Liver (tissue), 9 donors: Measurements from ENCODE around the gene CEP164. TPM values are rescaled to one million over a fixed set of nuclear protein-coding genes. Genes with fewer than 3 reads are reported as not detected.

Source experiments
- DNase-seq: peaks from one replicate; pipeline ENCODE4 v3.0.0-alpha.2; 2017; ENCODE audit warnings: low spot score
- H3K27ac ChIP-seq, 2 donors: one replicate each; pipeline ENCODE4 v1.7.0; 2013; ENCODE audit warnings: inconsistent platforms in 2 of 2, low read length in 2 of 2, control low read depth in 1 of 2, low read depth in 1 of 2, mild to moderate bottlenecking in 1 of 2
- H3K27me3 ChIP-seq, 4 donors: one replicate each; pipeline versions ENCODE4 v1.6.1 to v1.7.0; 2013; ENCODE audit warnings: low read length in 3 of 4, inconsistent platforms in 1 of 4, mild to moderate bottlenecking in 1 of 4, moderate library complexity in 1 of 4; ENCODE audit not compliant: control insufficient read depth in 4 of 4, insufficient read depth in 4 of 4
- H3K36me3 ChIP-seq, 4 donors: one replicate each; pipeline versions ENCODE4 v1.6.1 to v1.7.0; 2013; ENCODE audit warnings: low read length in 3 of 4, mild to moderate bottlenecking in 3 of 4, low read depth in 1 of 4, moderate library complexity in 1 of 4; ENCODE audit not compliant: control insufficient read depth in 4 of 4, insufficient read depth in 3 of 4
- H3K4me1 ChIP-seq, 4 donors: one replicate each; pipeline versions ENCODE4 v1.6.1 to v1.7.0; 2013; ENCODE audit warnings: low read length in 3 of 4, mild to moderate bottlenecking in 3 of 4, moderate library complexity in 1 of 4; ENCODE audit not compliant: control insufficient read depth in 4 of 4, insufficient read depth in 4 of 4
- H3K4me3 ChIP-seq, 3 donors: one replicate each; pipeline versions ENCODE4 v1.6.1 to v1.7.0; 2013; ENCODE audit warnings: low read length in 3 of 3, control low read depth in 1 of 3, low read depth in 1 of 3, mild to moderate bottlenecking in 1 of 3
- H3K9ac ChIP-seq, 2 donors: one replicate each; pipeline ENCODE4 v1.7.0; 2013; ENCODE audit warnings: low read length in 2 of 2, mild to moderate bottlenecking in 2 of 2, moderate library complexity in 2 of 2, control low read depth in 1 of 2, low read depth in 1 of 2
- H3K9me3 ChIP-seq, 4 donors: one replicate each; pipeline versions ENCODE4 v1.6.1 to v1.7.0; 2013; ENCODE audit warnings: low read length in 3 of 4; ENCODE audit not compliant: control insufficient read depth in 4 of 4
- EGR1 ChIP-seq, 2 donors: IDR thresholded peaks; 2 replicates each; pipeline ENCODE4 v1.6.1; 2016 to 2018; ENCODE audit warnings: antibody characterized with exemption in 2 of 2, low read depth in 2 of 2
- FOXA1 ChIP-seq: IDR thresholded peaks from 2 replicates; pipeline ENCODE4 v1.6.1; 2016; ENCODE audit warnings: antibody characterized with exemption
- FOXA2 ChIP-seq: IDR thresholded peaks from 2 replicates; pipeline ENCODE4 v1.6.1; 2016; ENCODE audit warnings: antibody characterized with exemption
- GABPA ChIP-seq, 2 donors: IDR thresholded peaks in 1 of 2; conservative IDR thresholded peaks in 1 of 2; 2 replicates each; pipeline ENCODE4 v1.6.1; 2016; ENCODE audit warnings: antibody characterized with exemption in 2 of 2, mild to moderate bottlenecking in 1 of 2, moderate library complexity in 1 of 2
- HNF4A ChIP-seq, 2 donors: conservative IDR thresholded peaks; 2 replicates each; pipeline ENCODE4 v1.6.1; 2016; ENCODE audit warnings: antibody characterized with exemption in 2 of 2, mild to moderate bottlenecking in 2 of 2
- JUND ChIP-seq, 2 donors: IDR thresholded peaks; 2 replicates each; pipeline ENCODE4 v1.6.1; 2016; ENCODE audit warnings: antibody characterized with exemption in 2 of 2
- MAX ChIP-seq: IDR thresholded peaks from 2 replicates; pipeline ENCODE4 v1.6.1; 2016; ENCODE audit warnings: antibody characterized with exemption
- NR2F2 ChIP-seq: IDR thresholded peaks from 2 replicates; pipeline ENCODE4 v1.6.1; 2016; ENCODE audit warnings: antibody characterized with exemption
- RAD21 ChIP-seq, 2 donors: IDR thresholded peaks; 2 replicates each; pipeline ENCODE4 v1.6.1; 2016; ENCODE audit warnings: antibody characterized with exemption in 2 of 2, mild to moderate bottlenecking in 2 of 2
- RXRA ChIP-seq, 2 donors: IDR thresholded peaks; 2 replicates each; pipeline ENCODE4 v1.6.1; 2017 to 2018; ENCODE audit warnings: antibody characterized with exemption in 2 of 2, mild to moderate bottlenecking in 1 of 2
- SP1 ChIP-seq: IDR thresholded peaks from 2 replicates; pipeline ENCODE4 v1.6.1; 2018; ENCODE audit warnings: antibody characterized with exemption, mild to moderate bottlenecking
- TAF1 ChIP-seq: conservative IDR thresholded peaks from 2 replicates; pipeline ENCODE4 v1.6.1; 2016; ENCODE audit warnings: antibody characterized with exemption, mild to moderate bottlenecking
- YY1 ChIP-seq: IDR thresholded peaks from 2 replicates; pipeline ENCODE4 v1.6.1; 2016; ENCODE audit warnings: antibody characterized with exemption, mild to moderate bottlenecking
- WGBS: extraction: QIAGEN DNeasy Blood & Tissue Kit; methylation state at CpG from one replicate; pipeline ENCODE4 v1.1.7; 2013; 5-methylcytosine and 5-hydroxymethylcytosine counted together
- polyA plus RNA-seq, 2 donors: library from polyadenylated mRNA; stranded (reverse) in 1 of 2; unstranded in 1 of 2; fragments of 200-250 nt in 1 of 2; fragments of >200 nt in 1 of 2; fragmentation: Nextera tagmentation in 1 of 2; extraction: Ambion mirVana in 1 of 2; gene quantifications; one replicate each; pipeline versions ENCODE4 v1.2.1 to v1.2.3, GENCODE V29; 2013 to 2015
- total RNA-seq, 2 donors: library from RNA; depleted of rRNA; stranded (reverse); fragments of >200 nt; gene quantifications; one replicate each; pipeline ENCODE4 v1.2.3, GENCODE V29; 2014
- TF ChIP-seq, protein P1 (sequence below): IDR thresholded peaks from 2 replicates; pipeline ENCODE4 v1.6.1; 2016; ENCODE audit warnings: antibody characterized with exemption
- TF ChIP-seq, protein P2 (sequence below): fragments of 150-350 bp; IDR thresholded peaks from 2 replicates; pipeline ENCODE4 v1.5.1; 2017; ENCODE audit warnings: improper control_type of control experiment, low read depth, low read length; ENCODE audit not compliant: missing input control
- TF ChIP-seq, protein P3 (sequence below): IDR thresholded peaks from 2 replicates; pipeline ENCODE4 v1.6.1; 2016; ENCODE audit warnings: antibody characterized with exemption, mild to moderate bottlenecking
- TF ChIP-seq, protein P4 (sequence below): IDR thresholded peaks from 2 replicates; pipeline ENCODE4 v1.6.1; 2016; ENCODE audit warnings: antibody characterized with exemption
- donor health status: healthy.
- donor health status: healthy.
- donor health status: healthy.
- donor health status: healthy.
- donor health status: healthy.

Gene CEP164
- total and polyA plus RNA-seq, 4 donors = 4.1 to 12.3 (median 5.9) TPM

GRCh38 chr11:117284053-117284452, 43.6 kb upstream of the CEP164 start:
- Histone ChIP-seq H3K9ac (no peak overlapping the region), H3K36me3 (peaks cover 12 to 45% (median 26%) of the 10 kb centered on the region in 4 donors), H3K4me1 (no peaks in the 10 kb centered on the region), H3K27me3 (no peaks in the 10 kb centered on the region), H3K4me3 (no peak overlapping the region), H3K27ac (no peak overlapping the region), H3K9me3 (no peaks in the 10 kb centered on the region)
- 96% methylated on average over 2 of the region's 2 CpGs for WGBS
- DNase-seq = no peak
- no peak for TF ChIP-seq RXRA (IDR thresholded peaks at IDR 0.05)
- TF ChIP-seq, protein P1, sequence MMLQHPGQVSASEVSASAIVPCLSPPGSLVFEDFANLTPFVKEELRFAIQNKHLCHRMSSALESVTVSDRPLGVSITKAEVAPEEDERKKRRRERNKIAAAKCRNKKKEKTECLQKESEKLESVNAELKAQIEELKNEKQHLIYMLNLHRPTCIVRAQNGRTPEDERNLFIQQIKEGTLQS = no peak
- TF ChIP-seq, protein P2, sequence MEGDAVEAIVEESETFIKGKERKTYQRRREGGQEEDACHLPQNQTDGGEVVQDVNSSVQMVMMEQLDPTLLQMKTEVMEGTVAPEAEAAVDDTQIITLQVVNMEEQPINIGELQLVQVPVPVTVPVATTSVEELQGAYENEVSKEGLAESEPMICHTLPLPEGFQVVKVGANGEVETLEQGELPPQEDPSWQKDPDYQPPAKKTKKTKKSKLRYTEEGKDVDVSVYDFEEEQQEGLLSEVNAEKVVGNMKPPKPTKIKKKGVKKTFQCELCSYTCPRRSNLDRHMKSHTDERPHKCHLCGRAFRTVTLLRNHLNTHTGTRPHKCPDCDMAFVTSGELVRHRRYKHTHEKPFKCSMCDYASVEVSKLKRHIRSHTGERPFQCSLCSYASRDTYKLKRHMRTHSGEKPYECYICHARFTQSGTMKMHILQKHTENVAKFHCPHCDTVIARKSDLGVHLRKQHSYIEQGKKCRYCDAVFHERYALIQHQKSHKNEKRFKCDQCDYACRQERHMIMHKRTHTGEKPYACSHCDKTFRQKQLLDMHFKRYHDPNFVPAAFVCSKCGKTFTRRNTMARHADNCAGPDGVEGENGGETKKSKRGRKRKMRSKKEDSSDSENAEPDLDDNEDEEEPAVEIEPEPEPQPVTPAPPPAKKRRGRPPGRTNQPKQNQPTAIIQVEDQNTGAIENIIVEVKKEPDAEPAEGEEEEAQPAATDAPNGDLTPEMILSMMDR = no peak
- TF ChIP-seq FOXA2 = no peak
- no peak for TF ChIP-seq MAX
- TF ChIP-seq SP1 = no peak
- TF ChIP-seq EGR1 (IDR thresholded peaks at IDR 0.05; ENCODE audit: low read depth in 2 of 2) = no peak
- TF ChIP-seq, protein P3, sequence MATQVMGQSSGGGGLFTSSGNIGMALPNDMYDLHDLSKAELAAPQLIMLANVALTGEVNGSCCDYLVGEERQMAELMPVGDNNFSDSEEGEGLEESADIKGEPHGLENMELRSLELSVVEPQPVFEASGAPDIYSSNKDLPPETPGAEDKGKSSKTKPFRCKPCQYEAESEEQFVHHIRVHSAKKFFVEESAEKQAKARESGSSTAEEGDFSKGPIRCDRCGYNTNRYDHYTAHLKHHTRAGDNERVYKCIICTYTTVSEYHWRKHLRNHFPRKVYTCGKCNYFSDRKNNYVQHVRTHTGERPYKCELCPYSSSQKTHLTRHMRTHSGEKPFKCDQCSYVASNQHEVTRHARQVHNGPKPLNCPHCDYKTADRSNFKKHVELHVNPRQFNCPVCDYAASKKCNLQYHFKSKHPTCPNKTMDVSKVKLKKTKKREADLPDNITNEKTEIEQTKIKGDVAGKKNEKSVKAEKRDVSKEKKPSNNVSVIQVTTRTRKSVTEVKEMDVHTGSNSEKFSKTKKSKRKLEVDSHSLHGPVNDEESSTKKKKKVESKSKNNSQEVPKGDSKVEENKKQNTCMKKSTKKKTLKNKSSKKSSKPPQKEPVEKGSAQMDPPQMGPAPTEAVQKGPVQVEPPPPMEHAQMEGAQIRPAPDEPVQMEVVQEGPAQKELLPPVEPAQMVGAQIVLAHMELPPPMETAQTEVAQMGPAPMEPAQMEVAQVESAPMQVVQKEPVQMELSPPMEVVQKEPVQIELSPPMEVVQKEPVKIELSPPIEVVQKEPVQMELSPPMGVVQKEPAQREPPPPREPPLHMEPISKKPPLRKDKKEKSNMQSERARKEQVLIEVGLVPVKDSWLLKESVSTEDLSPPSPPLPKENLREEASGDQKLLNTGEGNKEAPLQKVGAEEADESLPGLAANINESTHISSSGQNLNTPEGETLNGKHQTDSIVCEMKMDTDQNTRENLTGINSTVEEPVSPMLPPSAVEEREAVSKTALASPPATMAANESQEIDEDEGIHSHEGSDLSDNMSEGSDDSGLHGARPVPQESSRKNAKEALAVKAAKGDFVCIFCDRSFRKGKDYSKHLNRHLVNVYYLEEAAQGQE = no peak
- TF ChIP-seq, protein P4, sequence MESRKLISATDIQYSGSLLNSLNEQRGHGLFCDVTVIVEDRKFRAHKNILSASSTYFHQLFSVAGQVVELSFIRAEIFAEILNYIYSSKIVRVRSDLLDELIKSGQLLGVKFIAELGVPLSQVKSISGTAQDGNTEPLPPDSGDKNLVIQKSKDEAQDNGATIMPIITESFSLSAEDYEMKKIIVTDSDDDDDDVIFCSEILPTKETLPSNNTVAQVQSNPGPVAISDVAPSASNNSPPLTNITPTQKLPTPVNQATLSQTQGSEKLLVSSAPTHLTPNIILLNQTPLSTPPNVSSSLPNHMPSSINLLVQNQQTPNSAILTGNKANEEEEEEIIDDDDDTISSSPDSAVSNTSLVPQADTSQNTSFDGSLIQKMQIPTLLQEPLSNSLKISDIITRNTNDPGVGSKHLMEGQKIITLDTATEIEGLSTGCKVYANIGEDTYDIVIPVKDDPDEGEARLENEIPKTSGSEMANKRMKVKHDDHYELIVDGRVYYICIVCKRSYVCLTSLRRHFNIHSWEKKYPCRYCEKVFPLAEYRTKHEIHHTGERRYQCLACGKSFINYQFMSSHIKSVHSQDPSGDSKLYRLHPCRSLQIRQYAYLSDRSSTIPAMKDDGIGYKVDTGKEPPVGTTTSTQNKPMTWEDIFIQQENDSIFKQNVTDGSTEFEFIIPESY = no peak
- no peak for TF ChIP-seq YY1
- no peak for TF ChIP-seq TAF1
- TF ChIP-seq FOXA1 = no peak
- no peak for TF ChIP-seq HNF4A (conservative IDR thresholded peaks at IDR 0.05)
- TF ChIP-seq GABPA (IDR thresholded peaks at IDR 0.05 in 1 of 2, conservative IDR thresholded peaks at IDR 0.05 in 1 of 2) = no peak
- no peak for TF ChIP-seq JUND (IDR thresholded peaks at IDR 0.05)
- no peak for TF ChIP-seq RAD21 (IDR thresholded peaks at IDR 0.05)
- no peak for TF ChIP-seq NR2F2
